ENCODE measurements around the gene SPTA1. TPM values are rescaled to one million over a fixed set of nuclear protein-coding genes. Genes with fewer than 3 reads are reported as not detected.

The SPTA1 gene
- total and polyA plus RNA-seq, 8 donors = 3.3 TPM; not detected in 7

DNA sequence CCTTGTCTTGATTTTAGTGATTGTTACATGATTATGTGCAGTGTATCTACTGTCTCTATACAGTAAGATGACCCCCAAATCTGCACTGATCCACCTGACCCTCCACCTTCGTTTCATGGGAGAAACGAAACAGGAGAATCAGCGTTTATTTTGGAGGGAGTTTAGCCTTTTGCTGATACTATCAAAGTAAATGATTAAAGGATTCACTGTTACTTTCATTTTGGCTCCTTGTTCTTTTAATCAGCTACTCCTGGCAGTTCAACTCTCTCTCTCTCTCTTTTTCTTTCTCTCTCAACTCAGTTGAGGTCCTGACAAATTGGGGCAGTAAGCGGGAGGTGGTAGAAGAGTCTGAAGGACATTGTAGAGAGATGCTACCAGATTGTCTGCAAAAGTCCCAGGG, 43.9 kb upstream of the SPTA1 start:
- no peak for DNase-seq
- Histone ChIP-seq H3K9me3 (no peaks in the 10 kb centered on the region), H3K36me3 (no peaks in the 10 kb centered on the region), H3K4me1 (no peaks in the 10 kb centered on the region), H3K27me3 (no peaks in the 10 kb centered on the region), H3K27ac (no peak overlapping the region), H3K4me3 (no peak overlapping the region)
- 46 to 64% (median 50%) methylated on average over 4 of the region's 4 CpGs for WGBS, 5 donors
- intact Hi-C loops (cut with DNase I; ENCODE audit: low total_unique reads) = no loop called here
- TF ChIP-seq, protein P1, sequence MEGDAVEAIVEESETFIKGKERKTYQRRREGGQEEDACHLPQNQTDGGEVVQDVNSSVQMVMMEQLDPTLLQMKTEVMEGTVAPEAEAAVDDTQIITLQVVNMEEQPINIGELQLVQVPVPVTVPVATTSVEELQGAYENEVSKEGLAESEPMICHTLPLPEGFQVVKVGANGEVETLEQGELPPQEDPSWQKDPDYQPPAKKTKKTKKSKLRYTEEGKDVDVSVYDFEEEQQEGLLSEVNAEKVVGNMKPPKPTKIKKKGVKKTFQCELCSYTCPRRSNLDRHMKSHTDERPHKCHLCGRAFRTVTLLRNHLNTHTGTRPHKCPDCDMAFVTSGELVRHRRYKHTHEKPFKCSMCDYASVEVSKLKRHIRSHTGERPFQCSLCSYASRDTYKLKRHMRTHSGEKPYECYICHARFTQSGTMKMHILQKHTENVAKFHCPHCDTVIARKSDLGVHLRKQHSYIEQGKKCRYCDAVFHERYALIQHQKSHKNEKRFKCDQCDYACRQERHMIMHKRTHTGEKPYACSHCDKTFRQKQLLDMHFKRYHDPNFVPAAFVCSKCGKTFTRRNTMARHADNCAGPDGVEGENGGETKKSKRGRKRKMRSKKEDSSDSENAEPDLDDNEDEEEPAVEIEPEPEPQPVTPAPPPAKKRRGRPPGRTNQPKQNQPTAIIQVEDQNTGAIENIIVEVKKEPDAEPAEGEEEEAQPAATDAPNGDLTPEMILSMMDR (IDR thresholded peaks at IDR 0.05) = no peak
- TF ChIP-seq POLR2A (IDR thresholded peaks at IDR 0.05) (no peak), POLR2AphosphoS5 (IDR thresholded peaks at IDR 0.05) (no peak), EP300 (IDR thresholded peaks at IDR 0.05) (no peak)

DNA sequence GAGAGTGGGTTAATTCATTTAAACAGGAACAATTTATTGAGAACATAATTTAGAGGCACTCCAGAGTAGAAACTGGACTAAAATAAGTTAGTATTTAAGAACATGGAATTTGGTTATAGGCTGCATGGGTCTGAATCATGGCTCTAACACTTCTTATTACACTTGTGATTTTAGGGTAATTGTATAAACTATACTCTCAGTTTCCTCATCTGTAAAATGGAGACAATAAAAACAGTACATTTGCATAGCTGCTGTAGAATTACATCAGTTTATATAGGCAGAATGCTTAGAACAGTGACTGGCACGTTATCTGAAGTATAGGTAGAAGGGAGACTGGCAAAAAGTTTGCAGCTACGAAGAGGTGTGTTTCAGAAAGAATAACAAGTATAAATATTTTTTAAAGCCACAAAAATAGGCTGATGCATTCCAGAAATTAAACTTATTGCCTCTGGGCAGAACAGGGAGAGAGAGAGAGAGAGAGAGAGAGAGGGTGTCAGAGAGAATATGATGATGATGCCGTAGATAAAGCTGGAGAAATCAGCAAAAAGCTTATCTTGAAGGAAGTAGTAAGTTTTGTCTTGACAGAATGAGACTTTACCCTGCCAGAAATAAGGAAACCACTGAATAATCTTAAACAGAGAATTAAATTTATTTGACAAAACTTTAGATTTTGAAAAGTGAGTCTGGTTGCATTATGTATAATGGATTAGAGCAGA, 42.2 kb upstream of the SPTA1 start:
- Histone ChIP-seq H3K27me3 (no peaks in the 10 kb centered on the region), H3K27ac (no peak overlapping the region), H3K4me3 (no peak overlapping the region), H3K36me3 (no peaks in the 10 kb centered on the region), H3K9me3 (no peaks in the 10 kb centered on the region), H3K4me1 (no peaks in the 10 kb centered on the region)
- intact Hi-C loops (cut with DNase I; ENCODE audit: low total_unique reads) = no loop called here
- DNase-seq = no peak
- TF ChIP-seq, protein P1 (IDR thresholded peaks at IDR 0.05) = no peak
- TF ChIP-seq POLR2A (IDR thresholded peaks at IDR 0.05) (no peak), POLR2AphosphoS5 (IDR thresholded peaks at IDR 0.05) (no peak), EP300 (IDR thresholded peaks at IDR 0.05) (no peak)
- 67 to 74% (median 74%) methylated on average over 3 of the region's 3 CpGs for WGBS, 5 donors

DNA sequence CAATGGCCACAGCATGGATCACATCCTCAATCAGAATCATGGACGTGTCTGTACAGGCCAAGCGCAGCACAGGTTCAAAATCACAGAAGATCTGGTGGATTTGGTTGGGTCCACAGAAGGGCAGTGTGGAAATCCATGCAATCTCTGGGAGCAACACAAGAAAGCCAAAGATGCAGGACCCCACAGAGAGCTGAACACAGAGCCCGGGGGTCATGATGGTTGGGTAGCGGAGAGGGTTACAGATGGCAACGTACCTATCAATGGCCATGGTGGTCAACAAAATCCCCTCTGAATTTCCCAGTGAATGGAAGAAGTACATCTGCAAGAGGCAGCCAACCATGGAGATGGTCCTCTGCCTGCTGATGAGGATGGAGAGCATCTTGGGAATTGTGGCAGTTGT, 37.9 kb upstream of the SPTA1 start:
- Histone ChIP-seq H3K36me3 (no peaks in the 10 kb centered on the region), H3K9me3 (no peaks in the 10 kb centered on the region), H3K27me3 (no peaks in the 10 kb centered on the region), H3K27ac (no peak overlapping the region), H3K4me3 (no peak overlapping the region), H3K4me1 (no peaks in the 10 kb centered on the region)
- intact Hi-C loops (cut with DNase I; ENCODE audit: low total_unique reads) = no loop called here
- WGBS, 5 donors = 89 to 92% (median 90%) methylated on average over 5 of the region's 5 CpGs
- DNase-seq = no peak
- TF ChIP-seq, protein P1 (IDR thresholded peaks at IDR 0.05) = no peak
- TF ChIP-seq POLR2A (IDR thresholded peaks at IDR 0.05) (no peak), EP300 (IDR thresholded peaks at IDR 0.05) (no peak), POLR2AphosphoS5 (IDR thresholded peaks at IDR 0.05) (no peak)

DNA sequence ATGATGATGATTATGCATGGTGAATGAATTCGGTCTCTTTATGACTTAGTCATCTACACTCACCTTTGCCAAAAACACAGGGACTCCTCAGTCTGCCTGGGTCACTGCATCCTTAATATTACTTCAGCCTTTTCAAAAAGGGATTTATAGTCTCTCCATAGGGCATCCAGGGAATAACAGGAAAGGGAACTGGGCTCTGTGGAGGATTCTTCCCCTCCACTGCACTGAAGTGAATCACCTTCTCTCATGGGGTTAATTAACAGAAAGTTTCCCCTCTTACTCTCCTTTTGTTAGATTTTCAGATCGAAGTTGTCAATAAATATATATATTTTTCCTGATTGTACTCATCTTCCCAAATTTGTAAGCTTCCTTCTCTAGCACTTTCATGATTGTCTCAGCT, 34.1 kb upstream of the SPTA1 start, which contains the start of gene OR6K3:
Gene OR6K3, minus strand, starts transcription at position 101 of the 400 bp plus-strand sequence. CDS start 2,605 bp downstream, outside the sequence.
- Histone ChIP-seq H3K27ac (no peak within 1 kb of the TSS), H3K9me3 (no peaks in the 10 kb centered on the region), H3K27me3 (no peaks in the 10 kb centered on the region), H3K36me3 (no peaks in the 10 kb centered on the region), H3K4me3 (no peak within 1 kb of the TSS), H3K4me1 (no peaks in the 10 kb centered on the region)
- WGBS, 5 donors = 70 to 83% (median 74%) methylated on average over 2 of the region's 2 CpGs
- intact Hi-C loops (cut with DNase I; ENCODE audit: low total_unique reads) = no loop called here
- no peak for DNase-seq
- TF ChIP-seq, protein P1 (IDR thresholded peaks at IDR 0.05) = no peak
- TF ChIP-seq POLR2AphosphoS5 (IDR thresholded peaks at IDR 0.05) (no peak), POLR2A (IDR thresholded peaks at IDR 0.05) (no peak)
